Liver (tissue), 9 donors: ENCODE data around the gene PTPRH. TPM values are rescaled to one million over a fixed set of nuclear protein-coding genes. Genes with fewer than 3 reads are reported as not detected.

Experiments used
- DNase-seq: peaks from one replicate; pipeline ENCODE4 v3.0.0-alpha.2; 2017; ENCODE audit warnings: low spot score
- H3K27ac ChIP-seq, 2 donors: one replicate each; pipeline ENCODE4 v1.7.0; 2013; ENCODE audit warnings: inconsistent platforms in 2 of 2, low read length in 2 of 2, control low read depth in 1 of 2, low read depth in 1 of 2, mild to moderate bottlenecking in 1 of 2
- H3K27me3 ChIP-seq, 4 donors: one replicate each; pipeline versions ENCODE4 v1.6.1 to v1.7.0; 2013; ENCODE audit warnings: low read length in 3 of 4, inconsistent platforms in 1 of 4, mild to moderate bottlenecking in 1 of 4, moderate library complexity in 1 of 4; ENCODE audit not compliant: control insufficient read depth in 4 of 4, insufficient read depth in 4 of 4
- H3K36me3 ChIP-seq, 4 donors: one replicate each; pipeline versions ENCODE4 v1.6.1 to v1.7.0; 2013; ENCODE audit warnings: low read length in 3 of 4, mild to moderate bottlenecking in 3 of 4, low read depth in 1 of 4, moderate library complexity in 1 of 4; ENCODE audit not compliant: control insufficient read depth in 4 of 4, insufficient read depth in 3 of 4
- H3K4me1 ChIP-seq, 4 donors: one replicate each; pipeline versions ENCODE4 v1.6.1 to v1.7.0; 2013; ENCODE audit warnings: low read length in 3 of 4, mild to moderate bottlenecking in 3 of 4, moderate library complexity in 1 of 4; ENCODE audit not compliant: control insufficient read depth in 4 of 4, insufficient read depth in 4 of 4
- H3K4me3 ChIP-seq, 3 donors: one replicate each; pipeline versions ENCODE4 v1.6.1 to v1.7.0; 2013; ENCODE audit warnings: low read length in 3 of 3, control low read depth in 1 of 3, low read depth in 1 of 3, mild to moderate bottlenecking in 1 of 3
- H3K9ac ChIP-seq, 2 donors: one replicate each; pipeline ENCODE4 v1.7.0; 2013; ENCODE audit warnings: low read length in 2 of 2, mild to moderate bottlenecking in 2 of 2, moderate library complexity in 2 of 2, control low read depth in 1 of 2, low read depth in 1 of 2
- H3K9me3 ChIP-seq, 4 donors: one replicate each; pipeline versions ENCODE4 v1.6.1 to v1.7.0; 2013; ENCODE audit warnings: low read length in 3 of 4; ENCODE audit not compliant: control insufficient read depth in 4 of 4
- FOXA2 ChIP-seq: IDR thresholded peaks from 2 replicates; pipeline ENCODE4 v1.6.1; 2016; ENCODE audit warnings: antibody characterized with exemption
- GABPA ChIP-seq, 2 donors: IDR thresholded peaks in 1 of 2; conservative IDR thresholded peaks in 1 of 2; 2 replicates each; pipeline ENCODE4 v1.6.1; 2016; ENCODE audit warnings: antibody characterized with exemption in 2 of 2, mild to moderate bottlenecking in 1 of 2, moderate library complexity in 1 of 2
- HNF4A ChIP-seq, 2 donors: conservative IDR thresholded peaks; 2 replicates each; pipeline ENCODE4 v1.6.1; 2016; ENCODE audit warnings: antibody characterized with exemption in 2 of 2, mild to moderate bottlenecking in 2 of 2
- HNF4G ChIP-seq: IDR thresholded peaks from 2 replicates; pipeline ENCODE4 v1.6.1; 2016; ENCODE audit warnings: antibody characterized with exemption
- JUND ChIP-seq, 2 donors: IDR thresholded peaks; 2 replicates each; pipeline ENCODE4 v1.6.1; 2016; ENCODE audit warnings: antibody characterized with exemption in 2 of 2
- NR2F2 ChIP-seq: IDR thresholded peaks from 2 replicates; pipeline ENCODE4 v1.6.1; 2016; ENCODE audit warnings: antibody characterized with exemption
- RXRA ChIP-seq, 2 donors: IDR thresholded peaks; 2 replicates each; pipeline ENCODE4 v1.6.1; 2017 to 2018; ENCODE audit warnings: antibody characterized with exemption in 2 of 2, mild to moderate bottlenecking in 1 of 2
- SP1 ChIP-seq: IDR thresholded peaks from 2 replicates; pipeline ENCODE4 v1.6.1; 2018; ENCODE audit warnings: antibody characterized with exemption, mild to moderate bottlenecking
- WGBS: extraction: QIAGEN DNeasy Blood & Tissue Kit; methylation state at CpG from one replicate; pipeline ENCODE4 v1.1.7; 2013; 5-methylcytosine and 5-hydroxymethylcytosine counted together
- polyA plus RNA-seq, 2 donors: library from polyadenylated mRNA; stranded (reverse) in 1 of 2; unstranded in 1 of 2; fragments of 200-250 nt in 1 of 2; fragments of >200 nt in 1 of 2; fragmentation: Nextera tagmentation in 1 of 2; extraction: Ambion mirVana in 1 of 2; gene quantifications; one replicate each; pipeline versions ENCODE4 v1.2.1 to v1.2.3, GENCODE V29; 2013 to 2015
- total RNA-seq, 2 donors: library from RNA; depleted of rRNA; stranded (reverse); fragments of >200 nt; gene quantifications; one replicate each; pipeline ENCODE4 v1.2.3, GENCODE V29; 2014
- TF ChIP-seq, protein P1 (sequence below): IDR thresholded peaks from 2 replicates; pipeline ENCODE4 v1.6.1; 2016; ENCODE audit warnings: antibody characterized with exemption
- TF ChIP-seq, protein P2 (sequence below): IDR thresholded peaks from 2 replicates; pipeline ENCODE4 v1.6.1; 2016; ENCODE audit warnings: antibody characterized with exemption
- TF ChIP-seq, protein P3 (sequence below): IDR thresholded peaks from 2 replicates; pipeline ENCODE4 v1.6.1; 2016; ENCODE audit warnings: antibody characterized with exemption, mild to moderate bottlenecking
- TF ChIP-seq, protein P4 (sequence below): IDR thresholded peaks from 2 replicates; pipeline ENCODE4 v1.6.1; 2016; ENCODE audit warnings: antibody characterized with exemption
- TF ChIP-seq, protein P5 (sequence below): fragments of 150-350 bp; IDR thresholded peaks from 2 replicates; pipeline ENCODE4 v1.5.1; 2017; ENCODE audit warnings: improper control_type of control experiment, low read depth, low read length; ENCODE audit not compliant: missing input control
- donor health status: healthy.
- donor health status: healthy.
- donor health status: healthy.
- donor health status: healthy.
- donor health status: healthy.

Gene PTPRH
- total and polyA plus RNA-seq, 4 donors = 3.1 to 20.4 (median 11.4) TPM

DNA sequence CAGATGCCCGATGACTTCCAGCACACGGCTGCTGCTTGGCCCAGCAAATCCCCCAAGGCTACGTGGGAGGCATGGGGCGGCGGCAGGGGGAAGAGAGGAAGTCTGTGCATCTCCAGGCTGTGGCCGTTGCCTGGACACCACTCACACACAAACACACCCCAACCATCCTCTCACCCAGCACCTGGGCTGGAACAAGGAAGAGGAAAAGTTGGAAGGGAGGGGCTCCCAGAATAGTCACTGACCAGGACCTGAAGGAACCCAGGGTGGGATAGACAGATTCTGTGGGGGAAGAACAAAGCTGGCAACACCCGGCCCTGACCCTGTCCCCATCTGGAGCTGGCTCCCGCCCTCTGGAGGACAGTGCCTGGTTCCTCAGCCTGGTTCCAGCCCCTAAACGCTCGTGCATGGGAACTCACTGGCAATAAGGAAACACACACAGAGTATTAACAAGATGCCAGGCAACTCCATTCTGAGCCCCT lies 38.4 kb upstream of the PTPRH start (continued):
- TF ChIP-seq, protein P1, sequence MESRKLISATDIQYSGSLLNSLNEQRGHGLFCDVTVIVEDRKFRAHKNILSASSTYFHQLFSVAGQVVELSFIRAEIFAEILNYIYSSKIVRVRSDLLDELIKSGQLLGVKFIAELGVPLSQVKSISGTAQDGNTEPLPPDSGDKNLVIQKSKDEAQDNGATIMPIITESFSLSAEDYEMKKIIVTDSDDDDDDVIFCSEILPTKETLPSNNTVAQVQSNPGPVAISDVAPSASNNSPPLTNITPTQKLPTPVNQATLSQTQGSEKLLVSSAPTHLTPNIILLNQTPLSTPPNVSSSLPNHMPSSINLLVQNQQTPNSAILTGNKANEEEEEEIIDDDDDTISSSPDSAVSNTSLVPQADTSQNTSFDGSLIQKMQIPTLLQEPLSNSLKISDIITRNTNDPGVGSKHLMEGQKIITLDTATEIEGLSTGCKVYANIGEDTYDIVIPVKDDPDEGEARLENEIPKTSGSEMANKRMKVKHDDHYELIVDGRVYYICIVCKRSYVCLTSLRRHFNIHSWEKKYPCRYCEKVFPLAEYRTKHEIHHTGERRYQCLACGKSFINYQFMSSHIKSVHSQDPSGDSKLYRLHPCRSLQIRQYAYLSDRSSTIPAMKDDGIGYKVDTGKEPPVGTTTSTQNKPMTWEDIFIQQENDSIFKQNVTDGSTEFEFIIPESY = no peak
- TF ChIP-seq RXRA (IDR thresholded peaks at IDR 0.05) = no peak
- TF ChIP-seq, protein P2, sequence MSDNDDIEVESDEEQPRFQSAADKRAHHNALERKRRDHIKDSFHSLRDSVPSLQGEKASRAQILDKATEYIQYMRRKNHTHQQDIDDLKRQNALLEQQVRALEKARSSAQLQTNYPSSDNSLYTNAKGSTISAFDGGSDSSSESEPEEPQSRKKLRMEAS = no peak

DNA sequence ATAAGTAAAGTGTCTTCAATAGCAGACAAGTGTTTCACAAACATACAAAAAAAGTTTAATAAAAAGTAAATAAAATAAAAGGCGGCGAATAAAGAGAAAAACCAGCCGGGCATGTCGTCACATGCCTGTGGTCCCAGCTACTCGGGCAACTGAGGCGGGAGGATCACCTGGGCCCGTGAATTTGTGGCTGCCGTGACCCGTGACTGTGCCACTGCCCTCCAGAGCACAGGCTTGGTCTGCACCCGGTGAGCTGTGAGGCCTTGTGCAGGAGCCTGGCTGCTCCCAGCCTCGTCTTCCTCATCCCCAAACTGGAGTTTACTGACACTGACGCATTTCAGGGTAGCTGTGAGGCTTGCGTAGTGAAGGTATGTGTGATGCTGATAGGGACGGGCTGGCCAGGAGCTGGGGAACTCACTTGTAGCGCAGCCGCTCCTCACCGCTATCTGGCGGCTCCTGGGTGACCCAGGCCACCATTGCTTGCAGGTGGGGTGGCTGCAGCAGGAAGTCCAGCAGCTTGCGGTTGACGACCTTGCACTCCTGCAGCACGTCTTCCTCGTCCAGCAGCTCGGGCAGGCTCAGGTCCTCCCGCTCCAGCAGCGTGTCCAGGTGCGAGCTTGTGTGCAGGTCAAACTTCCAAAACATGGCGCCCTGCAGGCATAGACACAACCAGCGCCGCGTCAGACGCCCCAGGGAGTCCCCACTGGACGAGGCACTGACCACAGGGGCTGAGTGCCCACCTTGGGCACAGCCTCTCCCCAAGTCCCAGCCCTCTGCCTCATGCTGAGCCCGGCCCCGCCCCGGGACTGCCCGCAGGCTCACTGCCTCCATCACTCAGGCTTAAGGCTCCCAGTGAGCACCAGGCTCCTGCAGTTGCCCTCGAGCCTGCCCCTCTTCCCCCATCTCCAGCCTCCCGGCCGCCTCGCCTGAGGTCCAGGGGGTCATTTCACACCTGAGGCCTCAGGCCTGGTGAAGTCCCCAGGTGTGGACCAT lies 37.5 kb upstream of the PTPRH start:
- DNase-seq = no peak
- Histone ChIP-seq H3K27me3 (no peaks in the 10 kb centered on the region), H3K36me3 (peaks cover 17 to 49% (median 30%) of the 10 kb centered on the region in 4 donors), H3K4me3 (no peak overlapping the region), H3K27ac (no peak overlapping the region), H3K9me3 (no peaks in the 10 kb centered on the region), H3K4me1 (peaks cover 0 to 9% (median 4%) of the 10 kb centered on the region in 4 donors), H3K9ac (no peak overlapping the region)
- WGBS = 92% methylated on average over 40 of the region's 40 CpGs
- TF ChIP-seq, protein P3, sequence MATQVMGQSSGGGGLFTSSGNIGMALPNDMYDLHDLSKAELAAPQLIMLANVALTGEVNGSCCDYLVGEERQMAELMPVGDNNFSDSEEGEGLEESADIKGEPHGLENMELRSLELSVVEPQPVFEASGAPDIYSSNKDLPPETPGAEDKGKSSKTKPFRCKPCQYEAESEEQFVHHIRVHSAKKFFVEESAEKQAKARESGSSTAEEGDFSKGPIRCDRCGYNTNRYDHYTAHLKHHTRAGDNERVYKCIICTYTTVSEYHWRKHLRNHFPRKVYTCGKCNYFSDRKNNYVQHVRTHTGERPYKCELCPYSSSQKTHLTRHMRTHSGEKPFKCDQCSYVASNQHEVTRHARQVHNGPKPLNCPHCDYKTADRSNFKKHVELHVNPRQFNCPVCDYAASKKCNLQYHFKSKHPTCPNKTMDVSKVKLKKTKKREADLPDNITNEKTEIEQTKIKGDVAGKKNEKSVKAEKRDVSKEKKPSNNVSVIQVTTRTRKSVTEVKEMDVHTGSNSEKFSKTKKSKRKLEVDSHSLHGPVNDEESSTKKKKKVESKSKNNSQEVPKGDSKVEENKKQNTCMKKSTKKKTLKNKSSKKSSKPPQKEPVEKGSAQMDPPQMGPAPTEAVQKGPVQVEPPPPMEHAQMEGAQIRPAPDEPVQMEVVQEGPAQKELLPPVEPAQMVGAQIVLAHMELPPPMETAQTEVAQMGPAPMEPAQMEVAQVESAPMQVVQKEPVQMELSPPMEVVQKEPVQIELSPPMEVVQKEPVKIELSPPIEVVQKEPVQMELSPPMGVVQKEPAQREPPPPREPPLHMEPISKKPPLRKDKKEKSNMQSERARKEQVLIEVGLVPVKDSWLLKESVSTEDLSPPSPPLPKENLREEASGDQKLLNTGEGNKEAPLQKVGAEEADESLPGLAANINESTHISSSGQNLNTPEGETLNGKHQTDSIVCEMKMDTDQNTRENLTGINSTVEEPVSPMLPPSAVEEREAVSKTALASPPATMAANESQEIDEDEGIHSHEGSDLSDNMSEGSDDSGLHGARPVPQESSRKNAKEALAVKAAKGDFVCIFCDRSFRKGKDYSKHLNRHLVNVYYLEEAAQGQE = no peak
- TF ChIP-seq, protein P4, sequence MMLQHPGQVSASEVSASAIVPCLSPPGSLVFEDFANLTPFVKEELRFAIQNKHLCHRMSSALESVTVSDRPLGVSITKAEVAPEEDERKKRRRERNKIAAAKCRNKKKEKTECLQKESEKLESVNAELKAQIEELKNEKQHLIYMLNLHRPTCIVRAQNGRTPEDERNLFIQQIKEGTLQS = no peak
- TF ChIP-seq HNF4G = no peak
- TF ChIP-seq RXRA (IDR thresholded peaks at IDR 0.05) = no peak
- TF ChIP-seq FOXA2 = no peak
- TF ChIP-seq GABPA (IDR thresholded peaks at IDR 0.05 in 1 of 2, conservative IDR thresholded peaks at IDR 0.05 in 1 of 2) = no peak
- TF ChIP-seq, protein P2 = no peak
- TF ChIP-seq, protein P1 = no peak
- no peak for TF ChIP-seq JUND (IDR thresholded peaks at IDR 0.05)
- no peak for TF ChIP-seq HNF4A (conservative IDR thresholded peaks at IDR 0.05)
- TF ChIP-seq SP1 = no peak
- TF ChIP-seq, protein P5, sequence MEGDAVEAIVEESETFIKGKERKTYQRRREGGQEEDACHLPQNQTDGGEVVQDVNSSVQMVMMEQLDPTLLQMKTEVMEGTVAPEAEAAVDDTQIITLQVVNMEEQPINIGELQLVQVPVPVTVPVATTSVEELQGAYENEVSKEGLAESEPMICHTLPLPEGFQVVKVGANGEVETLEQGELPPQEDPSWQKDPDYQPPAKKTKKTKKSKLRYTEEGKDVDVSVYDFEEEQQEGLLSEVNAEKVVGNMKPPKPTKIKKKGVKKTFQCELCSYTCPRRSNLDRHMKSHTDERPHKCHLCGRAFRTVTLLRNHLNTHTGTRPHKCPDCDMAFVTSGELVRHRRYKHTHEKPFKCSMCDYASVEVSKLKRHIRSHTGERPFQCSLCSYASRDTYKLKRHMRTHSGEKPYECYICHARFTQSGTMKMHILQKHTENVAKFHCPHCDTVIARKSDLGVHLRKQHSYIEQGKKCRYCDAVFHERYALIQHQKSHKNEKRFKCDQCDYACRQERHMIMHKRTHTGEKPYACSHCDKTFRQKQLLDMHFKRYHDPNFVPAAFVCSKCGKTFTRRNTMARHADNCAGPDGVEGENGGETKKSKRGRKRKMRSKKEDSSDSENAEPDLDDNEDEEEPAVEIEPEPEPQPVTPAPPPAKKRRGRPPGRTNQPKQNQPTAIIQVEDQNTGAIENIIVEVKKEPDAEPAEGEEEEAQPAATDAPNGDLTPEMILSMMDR = no peak
- no peak for TF ChIP-seq NR2F2
